SK-N-SH treated with all-trans-retinoic acid at 6 μM for 48 hours (cell line): ENCODE measurements around the gene DNAJC5G.

ENCODE experiments used
- ARNTL ChIP-seq: fragments of 450-650 bp; formaldehyde crosslinking; IDR thresholded peaks from 2 replicates; pipeline ENCODE4 v1.5.0; 2020; ENCODE audit warnings: low read depth, mild to moderate bottlenecking, moderate library complexity, borderline replicate concordance
- CSDC2 ChIP-seq: fragments of 250-450 bp; sonication (Bioruptor Pico); IDR thresholded peaks from 2 replicates; pipeline ENCODE4 v1.5.0; 2020; ENCODE audit warnings: mild to moderate bottlenecking, moderate library complexity
- CSRNP3 ChIP-seq: fragments of 250-450 bp; sonication (Bioruptor Pico); IDR thresholded peaks from 2 replicates; pipeline ENCODE4 v1.5.1; 2021; ENCODE audit warnings: mild to moderate bottlenecking, moderate library complexity
- ISL1 ChIP-seq: fragments of 250-450 bp; sonication (Bioruptor Pico); IDR thresholded peaks from 2 replicates; pipeline ENCODE4 v2.1.2; 2022; ENCODE audit warnings: mild to moderate bottlenecking, moderate library complexity
- PATZ1 ChIP-seq: fragments of 250-450 bp; sonication (Bioruptor Pico); IDR thresholded peaks from 2 replicates; pipeline ENCODE4 v1.8.0; 2020; ENCODE audit warnings: mild to moderate bottlenecking, moderate library complexity, borderline replicate concordance
- PPARA ChIP-seq: fragments of 250-450 bp; sonication (Bioruptor Pico); IDR thresholded peaks from 2 replicates; pipeline ENCODE4 v1.5.0; 2020; ENCODE audit warnings: mild to moderate bottlenecking, borderline replicate concordance
- TOX ChIP-seq: fragments of 250-450 bp; sonication (Bioruptor Pico); IDR thresholded peaks from 2 replicates; pipeline ENCODE4 v1.8.0; 2021; ENCODE audit warnings: mild to moderate bottlenecking, moderate library complexity, borderline replicate concordance
- ZFP3 ChIP-seq: fragments of 250-450 bp; sonication (Bioruptor Pico); IDR thresholded peaks from 2 replicates; pipeline ENCODE4 v1.5.0; 2020; ENCODE audit warnings: mild to moderate bottlenecking, moderate library complexity
- ZFP30 ChIP-seq: fragments of 450-650 bp; formaldehyde crosslinking; IDR thresholded peaks from 2 replicates; pipeline ENCODE4 v1.5.0; 2022; ENCODE audit warnings: mild to moderate bottlenecking, moderate library complexity
- ZNF70 ChIP-seq: fragments of 450-650 bp; formaldehyde crosslinking; IDR thresholded peaks from 2 replicates; pipeline ENCODE4 v1.5.0; 2020; ENCODE audit warnings: mild to moderate bottlenecking, moderate library complexity

- TF ChIP-seq ZFP30 (CRISPR knock-in tag) (no peak), CSRNP3 (CRISPR knock-in tag) (no peak), CSDC2 (CRISPR knock-in tag) (no peak), ISL1 (no peak), ZFP3 (no peak), TOX (CRISPR knock-in tag) (no peak), ARNTL (CRISPR knock-in tag) (no peak), PATZ1 (no peak), PPARA (CRISPR knock-in tag) (no peak), ZNF70 (CRISPR knock-in tag) (no peak)
Measured at GRCh38 chr2:27281442-27281841, 6.2 kb downstream of the DNAJC5G start.
